Stimulated activated CD8-positive, alpha-beta memory T cell treated with anti-CD3 and anti-CD28 coated beads, Interleukin-4, amount 100 ng/mL, for 48 hours (primary cell): ENCODE measurements around the gene MIA2.
"Not testable (repeated sequence)": the region's sequence is repeated elsewhere in the genome, so short reads cannot be mapped to it uniquely, and the experiment has no call there.

Experiments used
- DNase-seq: peaks from one replicate; pipeline ENCODE4 v3.0.0-alpha.2; 2020

The MIA2 gene, protein sequence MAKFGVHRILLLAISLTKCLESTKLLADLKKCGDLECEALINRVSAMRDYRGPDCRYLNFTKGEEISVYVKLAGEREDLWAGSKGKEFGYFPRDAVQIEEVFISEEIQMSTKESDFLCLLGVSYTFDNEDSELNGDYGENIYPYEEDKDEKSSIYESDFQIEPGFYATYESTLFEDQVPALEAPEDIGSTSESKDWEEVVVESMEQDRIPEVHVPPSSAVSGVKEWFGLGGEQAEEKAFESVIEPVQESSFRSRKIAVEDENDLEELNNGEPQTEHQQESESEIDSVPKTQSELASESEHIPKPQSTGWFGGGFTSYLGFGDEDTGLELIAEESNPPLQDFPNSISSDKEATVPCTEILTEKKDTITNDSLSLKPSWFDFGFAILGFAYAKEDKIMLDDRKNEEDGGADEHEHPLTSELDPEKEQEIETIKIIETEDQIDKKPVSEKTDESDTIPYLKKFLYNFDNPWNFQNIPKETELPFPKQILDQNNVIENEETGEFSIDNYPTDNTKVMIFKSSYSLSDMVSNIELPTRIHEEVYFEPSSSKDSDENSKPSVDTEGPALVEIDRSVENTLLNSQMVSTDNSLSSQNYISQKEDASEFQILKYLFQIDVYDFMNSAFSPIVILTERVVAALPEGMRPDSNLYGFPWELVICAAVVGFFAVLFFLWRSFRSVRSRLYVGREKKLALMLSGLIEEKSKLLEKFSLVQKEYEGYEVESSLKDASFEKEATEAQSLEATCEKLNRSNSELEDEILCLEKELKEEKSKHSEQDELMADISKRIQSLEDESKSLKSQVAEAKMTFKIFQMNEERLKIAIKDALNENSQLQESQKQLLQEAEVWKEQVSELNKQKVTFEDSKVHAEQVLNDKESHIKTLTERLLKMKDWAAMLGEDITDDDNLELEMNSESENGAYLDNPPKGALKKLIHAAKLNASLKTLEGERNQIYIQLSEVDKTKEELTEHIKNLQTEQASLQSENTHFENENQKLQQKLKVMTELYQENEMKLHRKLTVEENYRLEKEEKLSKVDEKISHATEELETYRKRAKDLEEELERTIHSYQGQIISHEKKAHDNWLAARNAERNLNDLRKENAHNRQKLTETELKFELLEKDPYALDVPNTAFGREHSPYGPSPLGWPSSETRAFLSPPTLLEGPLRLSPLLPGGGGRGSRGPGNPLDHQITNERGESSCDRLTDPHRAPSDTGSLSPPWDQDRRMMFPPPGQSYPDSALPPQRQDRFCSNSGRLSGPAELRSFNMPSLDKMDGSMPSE (N-terminal part only)

DNA sequence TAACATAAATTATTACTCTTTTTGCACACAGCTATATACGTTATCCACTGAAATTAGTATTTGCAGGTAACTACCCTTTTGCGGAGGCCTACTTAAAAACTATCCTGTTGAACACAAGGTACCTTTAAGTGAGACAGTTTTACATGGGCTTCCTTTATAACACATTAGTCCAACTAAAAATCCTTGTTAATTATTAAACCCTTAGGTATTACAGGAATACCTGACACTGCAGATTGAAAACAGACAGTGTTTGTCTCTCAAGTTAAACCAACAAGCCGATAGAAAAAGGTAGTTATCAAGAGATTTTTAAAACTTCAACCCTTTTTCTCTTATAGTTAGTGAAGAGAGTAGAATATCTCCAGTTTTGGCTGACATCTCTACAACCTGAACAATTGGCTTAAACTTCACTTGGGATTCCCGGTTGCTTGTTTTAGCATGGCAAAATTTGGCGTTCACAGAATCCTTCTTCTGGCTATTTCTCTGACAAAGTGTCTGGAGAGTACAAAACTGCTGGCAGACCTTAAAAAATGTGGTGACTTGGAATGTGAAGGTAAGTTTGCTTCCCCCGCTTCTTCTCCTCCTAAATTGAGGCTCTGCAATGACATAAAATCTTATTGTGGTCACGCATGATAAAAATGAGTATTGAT lies at the start of gene MIA2:
Gene MIA2 (plus strand): TSS at position 236 of the 647 bp plus-strand sequence. CDS start 200 bp downstream, at position 436.
- DNase-seq = no peak

DNA sequence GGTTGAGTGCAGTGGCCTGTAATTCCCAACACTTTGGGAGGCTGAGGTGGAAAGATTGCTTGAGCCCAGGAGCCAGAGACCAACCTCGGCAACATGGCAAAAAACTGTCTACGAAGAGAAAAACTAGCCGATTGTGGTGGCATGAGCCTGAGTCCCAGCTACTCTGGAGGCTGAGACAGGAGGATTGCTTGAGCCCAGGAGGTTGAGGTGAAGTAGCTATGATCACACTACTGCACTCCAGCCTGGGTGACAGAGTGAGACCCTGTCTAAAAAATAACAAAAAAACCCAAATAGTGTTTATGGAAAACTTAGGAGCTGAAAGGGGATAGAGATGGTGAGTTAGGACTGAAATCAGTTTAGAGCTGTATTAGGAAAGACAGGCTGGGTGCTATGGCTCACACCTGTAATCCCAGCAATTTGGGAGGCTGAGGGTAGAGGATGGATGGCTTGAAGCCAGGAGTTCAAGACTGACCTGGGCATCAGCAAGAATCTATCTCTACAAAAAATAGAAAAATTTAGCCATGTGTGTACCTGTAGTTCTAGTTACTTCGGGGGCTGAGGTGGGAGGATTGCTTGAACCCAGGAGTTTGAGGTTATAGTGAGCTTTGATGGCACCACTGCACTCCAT lies 49.0 kb upstream of the MIA2 start:
- no peak for DNase-seq

DNA sequence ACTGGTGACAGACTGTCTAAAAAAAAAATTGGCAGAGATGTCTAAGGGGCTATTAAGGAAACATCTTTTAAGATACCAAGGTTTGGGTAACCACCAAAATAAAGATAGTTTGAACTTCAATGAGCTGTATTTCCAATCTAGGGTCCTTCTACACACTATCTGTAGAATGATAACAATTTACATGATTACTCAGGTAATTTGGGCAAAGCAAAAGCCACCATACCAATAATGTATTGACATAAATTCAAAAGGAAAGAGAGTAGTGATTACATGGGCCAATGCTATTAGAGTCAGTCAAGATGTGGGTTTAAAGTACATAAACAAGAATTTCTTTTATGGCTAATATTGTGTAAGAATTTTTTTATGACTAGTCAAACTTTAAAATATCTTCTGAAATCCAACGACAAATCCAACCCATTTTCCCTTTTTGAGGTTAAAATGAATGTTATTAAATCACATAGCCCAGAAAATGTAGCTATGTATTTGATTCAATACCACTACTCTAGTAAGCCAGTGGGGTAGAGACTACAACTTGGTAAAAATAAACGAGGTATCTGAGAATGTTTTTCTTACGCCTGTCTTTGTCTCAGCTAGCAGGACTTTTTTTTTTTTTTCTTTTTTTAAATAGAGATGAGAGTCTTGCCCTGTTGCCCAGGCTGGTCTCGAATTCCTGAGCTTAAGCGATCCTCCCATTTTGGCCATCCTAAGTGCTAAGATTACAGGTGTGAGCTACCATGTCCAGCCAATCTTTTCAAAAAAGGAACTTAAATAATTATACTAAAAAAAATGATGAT lies 48.3 kb upstream of the MIA2 start:
- DNase-seq = no peak

DNA sequence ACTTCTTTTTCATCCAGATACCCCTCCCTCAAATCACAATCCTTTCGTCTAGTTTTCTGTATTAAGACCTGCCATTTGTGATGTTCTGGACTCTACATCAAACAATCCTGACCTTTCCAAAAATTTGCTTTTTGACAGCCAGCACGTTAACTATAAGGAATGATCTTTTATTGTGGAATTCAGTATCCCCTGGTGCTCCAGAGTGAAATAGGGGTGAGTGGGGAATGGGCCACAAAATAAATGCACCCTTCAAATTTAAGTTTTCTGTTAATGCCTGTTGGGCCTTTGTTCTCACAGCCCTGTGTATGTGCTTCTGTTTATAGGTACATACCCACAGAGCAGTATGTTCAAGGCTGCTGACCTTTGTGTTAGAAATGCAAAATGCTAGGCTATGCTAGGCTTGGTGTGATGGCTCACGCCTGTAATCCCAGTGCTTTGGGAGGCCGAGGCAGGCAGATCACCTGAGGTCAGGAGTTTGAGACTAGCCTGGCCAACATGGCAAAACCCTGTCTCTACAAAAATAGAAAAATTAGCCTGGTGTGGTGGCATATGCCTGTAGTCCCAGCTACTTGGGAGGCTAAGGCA lies 46.7 kb upstream of the MIA2 start:
- no peak for DNase-seq

DNA sequence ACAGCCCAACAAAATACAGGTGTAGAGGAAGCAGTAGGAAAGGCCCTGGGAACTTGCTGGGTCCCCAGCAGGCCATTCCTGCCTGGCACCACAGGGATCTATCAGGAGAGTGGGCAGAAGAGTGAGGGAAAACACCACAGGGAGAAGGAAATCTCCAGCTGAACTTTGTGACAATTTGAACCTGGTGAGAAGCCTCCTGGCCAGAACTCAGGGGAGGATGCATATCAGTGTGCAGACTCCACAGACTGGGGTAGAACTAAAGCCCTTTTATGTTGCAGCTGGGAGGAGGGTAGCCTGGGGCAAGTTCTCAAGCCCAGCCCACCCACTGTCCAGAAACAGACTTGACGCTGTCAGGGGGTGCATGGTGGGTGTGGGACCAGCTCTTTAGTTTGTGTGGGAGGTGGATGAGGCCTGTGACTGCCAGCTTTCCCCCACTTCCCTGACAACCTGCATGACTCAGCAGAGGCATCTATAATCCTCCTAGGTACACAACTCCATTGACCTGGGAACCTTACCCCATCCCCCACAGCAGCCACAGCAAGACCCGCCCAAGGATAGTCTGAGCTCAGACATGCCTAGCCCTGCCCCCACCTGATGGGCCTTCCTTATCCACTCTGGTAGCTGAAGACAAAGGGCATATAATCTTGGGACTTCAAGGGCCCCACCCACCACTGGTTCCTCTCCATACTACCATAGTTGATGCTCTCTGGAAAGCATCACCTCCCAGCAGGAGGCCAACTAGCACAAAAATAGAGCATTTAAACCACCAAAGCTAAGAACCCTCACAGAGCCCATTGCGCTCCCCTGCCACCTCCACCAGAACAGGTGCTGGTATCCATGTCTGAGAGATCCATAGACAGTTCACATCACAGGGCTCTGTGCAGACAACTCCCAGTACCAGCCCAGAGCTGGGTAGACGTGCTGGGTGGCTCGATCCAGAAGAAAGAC lies 29.8 kb upstream of the MIA2 start:
- no peak for DNase-seq

DNA sequence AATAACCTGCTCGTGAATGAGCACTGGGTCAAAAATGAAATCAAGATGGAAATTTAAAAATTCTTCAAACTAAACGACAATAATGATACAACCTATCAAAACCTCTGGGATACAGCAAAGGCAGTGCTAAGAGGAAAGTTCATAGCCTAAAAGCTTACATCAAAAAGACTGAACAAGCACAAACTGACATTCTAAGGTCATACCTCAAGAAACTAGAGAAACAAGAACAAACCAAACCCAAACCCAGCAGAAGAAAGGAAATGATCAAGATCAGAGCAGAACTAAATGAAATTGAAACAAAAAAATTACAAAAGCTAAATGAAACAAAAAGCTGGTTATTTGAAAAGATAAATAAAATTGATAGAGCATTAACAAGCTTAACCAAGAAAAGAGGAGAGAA lies 26.3 kb upstream of the MIA2 start:
- not testable (repeated sequence) for DNase-seq

DNA sequence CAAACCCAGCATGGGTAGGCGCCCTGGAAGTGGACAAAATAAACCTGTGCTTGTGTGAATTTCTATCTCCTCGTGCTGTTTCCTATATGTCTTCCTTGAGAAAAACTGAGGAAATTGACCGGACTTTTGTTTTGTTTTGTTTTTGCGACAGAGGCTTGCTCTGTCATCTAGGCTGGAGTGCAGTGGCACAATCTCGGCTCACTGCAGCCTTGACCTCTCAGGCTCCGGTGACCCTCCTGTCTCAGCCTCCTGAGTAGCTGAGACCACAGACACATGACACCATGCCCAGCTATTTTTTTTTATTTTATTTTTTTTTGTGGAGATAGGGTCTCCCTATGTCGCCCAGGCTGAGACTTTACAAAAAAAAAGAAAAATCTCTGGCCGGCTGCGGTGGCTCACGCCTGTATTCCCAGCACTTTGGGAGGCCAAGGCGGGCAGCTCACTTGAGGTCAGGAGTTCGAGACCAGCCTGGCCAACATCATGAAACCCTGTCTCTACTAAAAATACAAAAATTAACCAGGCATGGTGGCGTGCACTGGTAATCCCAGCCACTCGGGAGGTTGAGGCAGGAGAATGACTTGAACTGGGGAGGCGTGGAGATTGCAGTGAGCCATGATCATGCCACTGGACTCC lies 22.5 kb upstream of the MIA2 start:
- no peak for DNase-seq

DNA sequence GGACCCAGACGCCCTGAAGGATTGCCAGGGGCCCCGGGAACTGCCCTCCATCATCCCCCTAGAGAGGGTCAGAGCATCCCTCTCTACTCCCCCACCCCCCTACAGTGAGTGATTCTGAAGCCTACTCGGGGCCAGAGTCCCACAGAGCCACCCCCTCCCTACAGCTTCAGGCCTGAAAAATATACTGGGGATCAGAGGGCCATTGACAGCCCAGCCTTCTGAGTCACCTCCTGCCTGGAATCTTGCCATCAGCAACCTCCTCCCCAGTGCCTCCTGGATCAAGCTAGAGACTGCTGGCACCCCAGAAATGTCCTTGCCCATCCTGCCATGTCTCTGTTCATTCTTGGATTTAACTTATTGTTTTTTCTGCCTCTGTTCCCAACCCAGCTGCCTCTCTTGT lies 21.7 kb upstream of the MIA2 start:
- no peak for DNase-seq

DNA sequence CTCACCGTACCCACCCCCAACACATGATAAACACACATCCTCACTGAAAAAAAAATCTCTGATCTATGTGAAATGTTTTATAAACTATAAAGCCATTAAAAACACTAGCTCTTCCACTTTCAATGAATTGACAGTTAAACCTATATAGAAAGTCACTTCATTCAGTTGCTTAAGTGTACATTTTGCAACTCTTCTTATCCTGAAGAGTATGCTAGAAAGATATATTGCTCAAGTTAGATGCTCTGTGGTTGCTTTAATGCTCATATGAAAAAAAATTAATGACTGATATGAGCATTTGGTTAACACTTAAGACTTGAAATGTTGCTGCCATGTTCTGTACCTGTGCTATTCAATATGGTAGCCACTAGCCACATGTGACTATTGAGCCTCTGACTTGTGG lies 21.0 kb upstream of the MIA2 start:
- no peak for DNase-seq

DNA sequence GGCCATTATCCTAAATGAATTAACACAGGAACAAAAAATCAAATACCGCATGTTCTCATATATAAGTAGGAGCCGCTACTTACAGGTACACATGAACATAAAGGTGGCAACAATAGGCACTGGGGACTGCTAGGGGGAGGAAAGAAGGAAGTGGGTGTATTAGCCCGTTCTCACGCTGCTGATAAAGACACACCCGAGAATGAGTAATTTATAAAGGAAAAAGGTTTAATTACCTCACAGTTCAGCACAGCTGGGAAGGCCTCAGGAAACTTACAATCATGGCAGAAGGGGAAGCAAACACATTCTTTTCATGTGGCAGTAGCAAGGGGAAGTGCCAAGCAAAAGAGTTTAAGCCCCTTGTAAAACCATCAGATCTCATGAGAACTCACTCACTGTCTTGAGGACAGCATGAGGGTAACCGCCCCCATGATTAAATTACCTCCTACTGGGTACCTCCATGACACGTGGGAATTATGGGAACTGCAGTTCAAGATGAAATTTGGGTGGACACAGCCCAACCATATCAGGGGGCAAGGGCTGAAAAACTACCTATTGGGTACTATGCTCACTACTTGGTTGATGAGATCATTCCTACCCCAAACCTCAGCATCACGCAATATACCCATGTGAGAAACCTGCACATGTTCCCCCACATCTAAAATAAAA lies 16.4 kb upstream of the MIA2 start:
- no peak for DNase-seq

DNA sequence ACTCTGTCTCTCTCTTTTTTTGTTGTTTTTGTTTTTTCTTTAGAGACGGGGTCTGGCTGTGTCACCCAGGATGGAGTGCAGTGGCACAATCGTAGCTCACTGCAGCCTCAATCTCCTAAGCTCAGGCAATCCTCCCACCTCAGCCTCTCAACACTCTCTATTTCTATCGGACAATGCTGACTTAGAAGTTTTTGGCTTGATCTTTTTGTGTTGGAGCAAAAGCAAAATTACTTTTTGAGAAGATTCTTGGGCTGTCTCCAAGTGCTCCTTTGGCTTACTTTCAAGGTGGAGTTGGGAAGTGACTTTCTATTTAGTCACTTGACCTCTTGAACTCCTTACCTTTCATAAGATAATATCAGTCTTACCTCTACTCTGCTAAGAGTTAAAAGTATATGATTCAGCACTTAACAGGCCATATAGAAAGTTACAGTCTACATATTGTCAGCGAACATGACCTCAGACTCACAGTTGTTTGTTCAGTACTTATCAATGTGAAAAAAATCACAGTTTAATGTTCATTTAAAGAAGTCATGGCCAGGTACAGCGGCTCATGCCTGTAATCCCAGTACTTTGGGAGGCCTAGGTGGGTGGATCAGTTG lies 15.4 kb upstream of the MIA2 start:
- no peak for DNase-seq

DNA sequence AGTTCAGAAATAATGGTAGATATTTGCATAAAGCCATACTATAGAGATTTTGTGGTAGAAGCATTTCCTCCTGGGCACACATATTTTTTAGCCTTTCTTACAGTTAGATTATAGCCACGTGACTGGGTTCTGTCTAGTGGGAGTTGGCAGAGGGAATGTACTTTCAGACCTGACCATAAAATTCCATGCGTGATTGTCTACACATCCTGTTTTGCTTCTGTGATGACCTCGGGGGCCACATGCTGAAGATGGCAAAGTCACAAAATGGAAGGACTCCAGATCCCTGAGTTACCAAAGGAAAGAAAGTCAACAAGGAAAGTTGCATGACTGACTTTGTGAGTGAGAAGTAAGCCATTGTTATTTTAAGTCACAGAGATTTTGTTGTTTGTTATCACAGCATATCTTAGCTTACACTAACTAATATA lies 14.6 kb upstream of the MIA2 start:
- no peak for DNase-seq

DNA sequence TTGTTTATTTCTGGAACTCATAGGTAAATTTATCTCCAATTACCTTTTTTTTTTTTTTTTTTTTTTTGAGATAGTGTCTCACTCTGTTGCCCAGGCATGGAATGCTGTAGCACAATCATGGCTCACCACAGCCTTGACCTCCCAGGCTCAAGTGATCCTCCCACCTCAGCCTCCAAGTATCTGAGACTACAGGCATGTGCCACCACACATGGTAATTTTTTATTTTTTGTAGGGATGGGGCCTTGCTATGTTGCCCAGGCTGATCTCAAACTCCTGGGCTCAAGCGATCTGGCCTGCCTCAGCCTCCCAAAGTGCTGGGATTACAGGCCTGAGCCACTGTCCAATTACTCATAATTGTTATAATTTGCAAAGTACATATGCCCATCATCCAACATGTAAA lies 13.2 kb upstream of the MIA2 start:
- not testable (repeated sequence) for DNase-seq

DNA sequence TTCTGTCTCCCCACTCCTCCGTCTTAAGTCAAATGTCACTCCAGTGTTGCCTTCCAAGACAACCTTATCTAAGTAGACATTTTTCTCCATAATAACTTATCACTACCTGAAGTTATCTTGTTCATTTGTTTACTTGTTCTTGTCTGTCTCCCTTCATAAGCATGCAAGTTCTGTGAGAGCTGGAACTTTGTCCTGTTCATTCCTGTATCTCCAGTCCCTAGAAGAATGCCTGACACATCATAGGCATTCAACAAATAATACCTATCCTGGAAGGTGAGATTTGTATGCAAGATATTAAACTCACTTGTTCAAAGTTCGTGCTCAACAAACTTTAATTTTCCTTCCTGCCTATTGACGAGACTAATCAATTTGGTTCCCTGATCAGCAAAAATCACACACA lies 5.7 kb upstream of the MIA2 start:
- DNase-seq = no peak

DNA sequence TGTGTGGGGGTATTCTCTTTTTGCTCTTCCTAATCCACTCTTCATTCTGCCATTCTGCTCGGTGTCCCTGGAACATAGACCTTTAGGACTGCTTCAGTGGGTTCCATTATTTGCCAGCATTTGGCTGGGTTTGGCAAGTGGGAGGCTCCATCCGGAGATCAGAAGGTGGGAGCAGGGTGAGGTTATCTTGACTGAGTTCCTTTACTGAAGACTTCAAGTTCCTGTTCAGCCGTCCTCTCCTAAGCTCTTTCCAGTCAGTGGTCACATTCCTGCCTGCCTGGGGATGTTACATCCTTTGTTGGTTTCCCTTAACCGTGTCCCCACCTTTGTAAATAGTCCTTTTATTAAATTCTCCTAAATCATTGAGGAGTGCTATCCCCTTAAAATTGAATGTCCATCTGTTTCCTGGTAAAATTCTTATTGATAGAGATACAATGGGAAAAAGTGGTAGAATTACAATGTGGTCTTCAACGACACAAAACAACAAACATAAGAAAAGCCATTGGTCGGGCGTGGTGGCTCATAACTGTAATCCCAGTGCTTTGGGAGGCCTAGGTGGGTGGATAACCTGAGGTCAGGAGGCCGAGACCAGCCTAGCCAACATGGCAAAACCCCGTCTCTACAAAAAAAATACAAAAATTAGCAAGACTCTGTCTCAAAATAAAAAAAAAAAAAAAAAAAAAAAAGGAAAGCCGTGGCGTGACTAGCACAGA lies 5.0 kb upstream of the MIA2 start:
- peak; percentile 58 for DNase-seq

DNA sequence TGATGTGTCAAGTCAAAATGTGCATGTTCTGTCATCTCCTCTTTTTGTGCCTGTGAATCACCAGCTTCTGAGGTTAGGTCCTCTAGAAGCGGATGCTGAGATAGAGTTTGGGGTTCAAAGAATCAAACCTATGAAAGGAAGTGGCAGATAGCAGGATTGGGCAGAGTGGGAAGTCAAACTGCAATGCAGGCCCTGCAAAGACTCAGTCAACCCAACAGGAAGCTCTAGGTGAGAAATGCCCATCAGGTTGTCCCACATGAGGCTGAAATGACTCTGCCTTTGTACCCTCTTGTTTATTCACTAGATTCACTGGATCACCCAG lies 4.5 kb upstream of the MIA2 start:
- DNase-seq = peak; percentile 69

DNA sequence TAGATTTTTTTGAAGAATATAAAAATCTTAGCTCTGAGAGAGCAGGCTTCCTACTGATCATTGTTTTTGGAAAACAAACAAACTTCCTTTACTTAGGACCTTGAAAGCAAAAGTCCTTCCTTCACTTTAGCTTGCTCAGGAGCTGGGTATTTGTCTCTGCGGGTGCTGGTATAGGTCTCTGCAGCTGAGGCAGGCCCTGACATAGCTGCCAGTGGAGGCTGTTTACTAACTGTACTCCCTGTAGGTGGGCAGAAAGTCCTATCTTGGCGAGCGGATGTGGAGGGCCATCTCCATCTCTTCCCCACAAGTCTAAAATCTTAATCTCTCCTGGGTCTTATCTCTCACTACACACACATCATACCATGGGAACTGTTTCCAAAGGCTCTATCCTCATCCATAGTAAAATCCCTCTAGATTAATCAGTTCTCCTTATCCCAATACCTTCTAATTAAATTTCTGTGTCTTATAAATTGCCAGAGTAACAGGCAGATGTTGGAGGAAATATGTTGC lies 4.1 kb upstream of the MIA2 start:
- DNase-seq = no peak
